ENCODE data around the gene ACAA2.

GRCh38 chr18:49788327-49788898 is 24.9 kb downstream of the ACAA2 start:
- TF ChIP-seq, protein P1, sequence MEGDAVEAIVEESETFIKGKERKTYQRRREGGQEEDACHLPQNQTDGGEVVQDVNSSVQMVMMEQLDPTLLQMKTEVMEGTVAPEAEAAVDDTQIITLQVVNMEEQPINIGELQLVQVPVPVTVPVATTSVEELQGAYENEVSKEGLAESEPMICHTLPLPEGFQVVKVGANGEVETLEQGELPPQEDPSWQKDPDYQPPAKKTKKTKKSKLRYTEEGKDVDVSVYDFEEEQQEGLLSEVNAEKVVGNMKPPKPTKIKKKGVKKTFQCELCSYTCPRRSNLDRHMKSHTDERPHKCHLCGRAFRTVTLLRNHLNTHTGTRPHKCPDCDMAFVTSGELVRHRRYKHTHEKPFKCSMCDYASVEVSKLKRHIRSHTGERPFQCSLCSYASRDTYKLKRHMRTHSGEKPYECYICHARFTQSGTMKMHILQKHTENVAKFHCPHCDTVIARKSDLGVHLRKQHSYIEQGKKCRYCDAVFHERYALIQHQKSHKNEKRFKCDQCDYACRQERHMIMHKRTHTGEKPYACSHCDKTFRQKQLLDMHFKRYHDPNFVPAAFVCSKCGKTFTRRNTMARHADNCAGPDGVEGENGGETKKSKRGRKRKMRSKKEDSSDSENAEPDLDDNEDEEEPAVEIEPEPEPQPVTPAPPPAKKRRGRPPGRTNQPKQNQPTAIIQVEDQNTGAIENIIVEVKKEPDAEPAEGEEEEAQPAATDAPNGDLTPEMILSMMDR (conservative IDR thresholded peaks at IDR 0.05; ENCODE audit: low read depth in 2 of 2) = no peak
- no peak for TF ChIP-seq POLR2AphosphoS5 (IDR thresholded peaks at IDR 0.05; ENCODE audit: low read depth)
- no peak for TF ChIP-seq ETS1 (IDR thresholded peaks at IDR 0.05)
- no peak for TF ChIP-seq EZH2 (IDR thresholded peaks at IDR 0.05; ENCODE audit: low read depth, unreplicated experiment)
- TF ChIP-seq, protein P2, sequence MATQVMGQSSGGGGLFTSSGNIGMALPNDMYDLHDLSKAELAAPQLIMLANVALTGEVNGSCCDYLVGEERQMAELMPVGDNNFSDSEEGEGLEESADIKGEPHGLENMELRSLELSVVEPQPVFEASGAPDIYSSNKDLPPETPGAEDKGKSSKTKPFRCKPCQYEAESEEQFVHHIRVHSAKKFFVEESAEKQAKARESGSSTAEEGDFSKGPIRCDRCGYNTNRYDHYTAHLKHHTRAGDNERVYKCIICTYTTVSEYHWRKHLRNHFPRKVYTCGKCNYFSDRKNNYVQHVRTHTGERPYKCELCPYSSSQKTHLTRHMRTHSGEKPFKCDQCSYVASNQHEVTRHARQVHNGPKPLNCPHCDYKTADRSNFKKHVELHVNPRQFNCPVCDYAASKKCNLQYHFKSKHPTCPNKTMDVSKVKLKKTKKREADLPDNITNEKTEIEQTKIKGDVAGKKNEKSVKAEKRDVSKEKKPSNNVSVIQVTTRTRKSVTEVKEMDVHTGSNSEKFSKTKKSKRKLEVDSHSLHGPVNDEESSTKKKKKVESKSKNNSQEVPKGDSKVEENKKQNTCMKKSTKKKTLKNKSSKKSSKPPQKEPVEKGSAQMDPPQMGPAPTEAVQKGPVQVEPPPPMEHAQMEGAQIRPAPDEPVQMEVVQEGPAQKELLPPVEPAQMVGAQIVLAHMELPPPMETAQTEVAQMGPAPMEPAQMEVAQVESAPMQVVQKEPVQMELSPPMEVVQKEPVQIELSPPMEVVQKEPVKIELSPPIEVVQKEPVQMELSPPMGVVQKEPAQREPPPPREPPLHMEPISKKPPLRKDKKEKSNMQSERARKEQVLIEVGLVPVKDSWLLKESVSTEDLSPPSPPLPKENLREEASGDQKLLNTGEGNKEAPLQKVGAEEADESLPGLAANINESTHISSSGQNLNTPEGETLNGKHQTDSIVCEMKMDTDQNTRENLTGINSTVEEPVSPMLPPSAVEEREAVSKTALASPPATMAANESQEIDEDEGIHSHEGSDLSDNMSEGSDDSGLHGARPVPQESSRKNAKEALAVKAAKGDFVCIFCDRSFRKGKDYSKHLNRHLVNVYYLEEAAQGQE (IDR thresholded peaks at IDR 0.05; ENCODE audit: unreplicated experiment) = no peak
- no peak for TF ChIP-seq CREB1 (CRISPR knock-in tag; IDR thresholded peaks at IDR 0.05; ENCODE audit: low read depth)

Data from GM23338 (cell line).